ENCODE results near the gene SERPINB13. TPM values are rescaled to one million over a fixed set of nuclear protein-coding genes. Genes with fewer than 3 reads are reported as not detected.

Gene SERPINB13
- total RNA-seq, 3 donors from 2014 or later (not counting 1 experiment from before 2014, with no cell fraction given), result not detected

DNA sequence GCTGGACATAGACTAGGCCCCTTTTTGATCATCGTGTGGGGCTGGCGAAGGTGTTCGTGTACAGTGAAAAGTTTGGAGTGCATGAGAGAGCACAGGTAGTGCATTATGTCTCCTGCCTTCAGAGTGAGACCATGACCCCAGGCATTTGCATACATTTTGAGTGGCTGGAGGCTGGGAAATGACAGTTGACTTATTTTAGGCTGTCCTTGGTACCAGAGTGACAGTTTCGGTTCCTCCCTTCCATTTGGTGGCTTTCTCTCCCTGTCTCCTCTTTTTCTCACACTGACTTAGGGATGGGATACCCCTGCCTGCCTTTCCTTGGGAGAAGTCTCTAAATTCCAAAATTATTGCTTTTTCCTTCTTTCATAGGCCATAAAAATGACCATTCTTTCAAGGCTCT is 24.9 kb upstream of the SERPINB13 start:
- Mint-ChIP-seq H3K27me3 (ENCODE audit: low read depth in 2 of 2) (peaks cover 8 to 15% of the 10 kb centered on the region in 2 donors), H3K4me1 (no peaks in the 10 kb centered on the region), H3K36me3 (no peaks in the 10 kb centered on the region), H3K27ac (no peak overlapping the region), H3K4me3 (no peak overlapping the region), H3K9me3 (no peaks in the 10 kb centered on the region)
- TF ChIP-seq CTCF (IDR thresholded peaks at IDR 0.05), result no peak
- WGBS (ENCODE audit: insufficient coverage), result 89% methylated on average over 4 of the region's 4 CpGs
- Histone ChIP-seq H3K9me3 (ENCODE audit: control insufficient read depth, insufficient read depth, low read length) (no peaks in the 10 kb centered on the region), H3K4me1 (ENCODE audit: control insufficient read depth, insufficient read depth, low read length) (no peaks in the 10 kb centered on the region), H3K27ac (ENCODE audit: low read length) (no peak overlapping the region), H3K36me3 (ENCODE audit: control insufficient read depth, insufficient read depth, low read length) (no peaks in the 10 kb centered on the region), H3K4me3 (ENCODE audit: low read length) (no peak overlapping the region), H3K27me3 (ENCODE audit: control insufficient read depth, insufficient read depth, low read length) (no peaks in the 10 kb centered on the region)
- no peak for DNase-seq
- intact Hi-C loops (cut with micrococcal nuclease), result no loop called here
- no peak for ATAC-seq

DNA sequence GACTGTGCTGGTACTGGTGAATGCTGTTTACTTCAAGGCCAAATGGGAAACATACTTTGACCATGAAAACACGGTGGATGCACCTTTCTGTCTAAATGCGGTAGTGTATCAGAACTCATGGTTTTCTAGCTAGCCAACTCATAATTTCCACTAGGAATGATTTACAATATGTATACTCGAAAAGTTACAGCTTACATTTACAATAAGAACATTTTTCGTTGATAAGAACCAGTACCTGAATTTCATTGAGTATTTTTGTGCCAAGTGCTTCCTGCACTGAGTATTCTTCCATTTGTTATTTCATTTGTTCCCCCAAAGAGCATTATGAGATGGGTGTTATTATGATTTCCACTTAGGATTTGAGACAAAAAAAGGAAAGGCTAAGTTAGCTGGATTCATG is 23.1 kb upstream of the SERPINB13 start:
- WGBS (ENCODE audit: insufficient coverage), result 91% methylated on average over 4 of the region's 4 CpGs
- no peak overlapping the region for H3K27ac ChIP-seq (ENCODE audit: low read length)
- Mint-ChIP-seq H3K36me3 (no peaks in the 10 kb centered on the region), H3K4me1 (no peaks in the 10 kb centered on the region), H3K27ac (no peak overlapping the region), H3K4me3 (no peak overlapping the region), H3K27me3 (ENCODE audit: low read depth in 2 of 2) (peaks cover 11 to 13% of the 10 kb centered on the region in 2 donors), H3K9me3 (no peaks in the 10 kb centered on the region)
- ATAC-seq (no peak), DNase-seq (no peak)
- H3K36me3 ChIP-seq (ENCODE audit: control insufficient read depth, insufficient read depth, low read length), result no peaks in the 10 kb centered on the region
- intact Hi-C loops (cut with micrococcal nuclease), result no loop called here
- H3K27me3 ChIP-seq (ENCODE audit: control insufficient read depth, insufficient read depth, low read length), result no peaks in the 10 kb centered on the region
- no peak overlapping the region for H3K4me3 ChIP-seq (ENCODE audit: low read length)
- no peaks in the 10 kb centered on the region for H3K4me1 ChIP-seq (ENCODE audit: control insufficient read depth, insufficient read depth, low read length)
- no peak for TF ChIP-seq CTCF (IDR thresholded peaks at IDR 0.05)
- no peaks in the 10 kb centered on the region for H3K9me3 ChIP-seq (ENCODE audit: control insufficient read depth, insufficient read depth, low read length)

DNA sequence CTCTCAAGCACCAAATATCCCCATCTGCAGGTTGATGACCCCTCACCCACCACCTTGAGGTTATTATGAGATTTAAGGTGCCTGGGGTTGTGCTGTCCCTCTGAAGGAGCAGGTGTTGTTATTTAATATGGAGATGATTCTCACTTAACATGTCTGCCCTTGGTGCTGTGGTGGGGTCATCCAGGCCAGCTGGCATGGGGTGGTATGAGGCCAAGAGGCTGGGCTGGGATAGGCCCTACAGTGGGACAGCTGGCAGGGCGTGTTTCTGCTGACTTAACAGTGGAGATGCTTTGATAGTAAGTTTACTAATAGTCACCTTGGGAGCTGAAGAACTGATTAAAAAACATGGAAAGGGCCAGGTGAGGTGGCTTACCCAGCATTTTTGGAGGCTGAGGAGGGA is 22.6 kb upstream of the SERPINB13 start:
- no peak for TF ChIP-seq CTCF (IDR thresholded peaks at IDR 0.05)
- Mint-ChIP-seq H3K36me3 (no peaks in the 10 kb centered on the region), H3K4me1 (no peaks in the 10 kb centered on the region), H3K27me3 (ENCODE audit: low read depth in 2 of 2) (peaks cover 7 to 8% of the 10 kb centered on the region in 2 donors), H3K27ac (no peak overlapping the region), H3K9me3 (no peaks in the 10 kb centered on the region), H3K4me3 (no peak overlapping the region)
- DNase-seq (no peak), ATAC-seq (no peak)
- Histone ChIP-seq H3K9me3 (ENCODE audit: control insufficient read depth, insufficient read depth, low read length) (no peaks in the 10 kb centered on the region), H3K4me1 (ENCODE audit: control insufficient read depth, insufficient read depth, low read length) (no peaks in the 10 kb centered on the region), H3K4me3 (ENCODE audit: low read length) (no peak overlapping the region), H3K36me3 (ENCODE audit: control insufficient read depth, insufficient read depth, low read length) (no peaks in the 10 kb centered on the region), H3K27me3 (ENCODE audit: control insufficient read depth, insufficient read depth, low read length) (no peaks in the 10 kb centered on the region), H3K27ac (ENCODE audit: low read length) (no peak overlapping the region)
- 78% methylated on average over 1 of the region's 1 CpG for WGBS (ENCODE audit: insufficient coverage)
- intact Hi-C loops (cut with micrococcal nuclease), result no loop called here

DNA sequence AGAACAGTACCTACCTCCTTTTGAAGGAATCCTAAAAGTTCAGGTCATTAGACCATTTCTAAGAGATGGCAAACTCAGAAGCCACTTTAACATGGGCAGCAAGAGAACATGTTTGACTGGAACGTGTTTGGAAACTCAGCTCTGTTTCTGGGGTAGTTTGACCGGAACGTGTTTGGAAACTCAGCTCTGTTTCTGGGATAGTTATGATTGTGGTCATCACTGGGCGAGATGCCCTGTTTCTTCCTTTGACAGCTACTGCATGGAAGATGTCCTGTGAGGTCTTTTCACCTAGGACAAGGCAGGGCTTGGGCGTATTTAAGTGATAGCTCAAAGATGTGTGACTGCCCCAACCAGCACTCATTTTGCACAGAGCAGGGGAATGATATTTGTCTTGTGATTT is 19.9 kb upstream of the SERPINB13 start:
- no peak overlapping the region for H3K4me3 ChIP-seq (ENCODE audit: low read length)
- Mint-ChIP-seq H3K36me3 (no peaks in the 10 kb centered on the region), H3K4me3 (no peak overlapping the region), H3K27ac (no peak overlapping the region), H3K9me3 (no peaks in the 10 kb centered on the region), H3K4me1 (no peaks in the 10 kb centered on the region), H3K27me3 (ENCODE audit: low read depth in 2 of 2) (peaks cover 13 to 26% of the 10 kb centered on the region in 2 donors)
- H3K27ac ChIP-seq (ENCODE audit: low read length), result no peak overlapping the region
- H3K27me3 ChIP-seq (ENCODE audit: control insufficient read depth, insufficient read depth, low read length), result no peaks in the 10 kb centered on the region
- TF ChIP-seq CTCF (IDR thresholded peaks at IDR 0.05), result no peak
- no peaks in the 10 kb centered on the region for H3K36me3 ChIP-seq (ENCODE audit: control insufficient read depth, insufficient read depth, low read length)
- H3K9me3 ChIP-seq (ENCODE audit: control insufficient read depth, insufficient read depth, low read length), result no peaks in the 10 kb centered on the region
- no peaks in the 10 kb centered on the region for H3K4me1 ChIP-seq (ENCODE audit: control insufficient read depth, insufficient read depth, low read length)
- DNase-seq, result no peak
- no peak for ATAC-seq
- WGBS (ENCODE audit: insufficient coverage), result 84% methylated on average over 5 of the region's 5 CpGs
- intact Hi-C loops (cut with micrococcal nuclease), result no loop called here

Data from natural killer cell (primary cell).